ENCODE measurements around the gene CD99L2. TPM values are rescaled to one million over a fixed set of nuclear protein-coding genes. Genes with fewer than 3 reads are reported as not detected.
"Not testable (repeated sequence)": the region's sequence is repeated elsewhere in the genome, so short reads cannot be mapped to it uniquely, and the experiment has no call there.

Gene CD99L2
- total RNA-seq, 1 experiment from 2014 or later, result 7.3 TPM

DNA sequence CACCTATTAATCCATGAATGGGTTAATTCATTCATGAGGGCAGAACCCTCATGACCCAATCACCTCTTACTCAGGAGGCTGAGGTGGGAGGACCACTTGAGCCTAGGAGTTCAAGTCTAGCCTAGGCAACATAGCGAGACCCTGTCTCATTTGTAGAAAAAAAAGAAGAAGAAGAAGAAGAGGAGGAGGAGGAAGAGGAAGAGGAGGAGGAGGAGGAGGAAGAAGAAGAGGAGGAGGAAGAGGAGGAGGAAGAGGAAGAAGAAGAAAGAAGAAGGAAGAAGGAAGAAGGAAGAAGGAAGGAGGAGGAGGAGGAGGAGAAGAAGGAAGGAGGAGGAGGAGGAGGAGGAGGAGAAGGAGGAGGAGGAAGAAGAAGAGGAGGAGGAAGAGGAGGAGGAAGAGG lies 74.6 kb downstream of the CD99L2 start:
- not testable (repeated sequence) for H2BK15ac ChIP-seq (ENCODE audit: low read depth, low read length); H3K27me3 ChIP-seq (ENCODE audit: insufficient read depth, low read length); H4K5ac ChIP-seq (ENCODE audit: insufficient read length, low read depth, low read length); H3K4ac ChIP-seq (ENCODE audit: low read depth, low read length); H4K20me1 ChIP-seq (ENCODE audit: control insufficient read depth, insufficient read depth, insufficient read length); DNase-seq; H2BK12ac ChIP-seq (ENCODE audit: insufficient read length, low read depth, low read length); H3K4me1 Mint-ChIP-seq; H2AFZ ChIP-seq (ENCODE audit: low read length); H3K9me3 ChIP-seq (ENCODE audit: control insufficient read depth, low read depth, low read length); H2BK20ac ChIP-seq (ENCODE audit: low read depth, low read length, poor library complexity, severe bottlenecking); H3K79me1 ChIP-seq (ENCODE audit: insufficient read depth, low read depth, low read length, poor library complexity, severe bottlenecking); H2AK5ac ChIP-seq (ENCODE audit: insufficient read length, low read length); H3K27ac Mint-ChIP-seq; H2BK120ac ChIP-seq (ENCODE audit: low read depth, low read length, poor library complexity, severe bottlenecking); H3K9ac ChIP-seq (ENCODE audit: extremely low read depth, insufficient read length, low read length); H3K4me3 Mint-ChIP-seq; H3T11ph ChIP-seq (ENCODE audit: low read length); H3K4me2 ChIP-seq (ENCODE audit: insufficient read depth, insufficient read length, low read length); H3K18ac ChIP-seq (ENCODE audit: insufficient read length, low read depth, low read length); H2BK5ac ChIP-seq (ENCODE audit: insufficient read length, low read length); H3K27ac ChIP-seq (ENCODE audit: insufficient read length, low read depth, low read length); H4K8ac ChIP-seq (replicated peaks; ENCODE audit: insufficient read length, low read depth, low read length); H4K91ac ChIP-seq (ENCODE audit: insufficient read length, low read depth, low read length); H3K4me1 ChIP-seq (ENCODE audit: insufficient read depth, low read length); H3K56ac ChIP-seq (ENCODE audit: insufficient read length, low read depth, low read length); H3K14ac ChIP-seq (ENCODE audit: insufficient read depth, low read length); H3K23ac ChIP-seq (ENCODE audit: insufficient read length, low read depth, low read length); H3K79me2 ChIP-seq (ENCODE audit: insufficient read depth, low read length); H3K27me3 Mint-ChIP-seq (ENCODE audit: low read depth); H3K23me2 ChIP-seq (ENCODE audit: insufficient read length, low read depth, low read length, poor library complexity, severe bottlenecking)
- H3K36me3 Mint-ChIP-seq (ENCODE audit: insufficient read depth in 1 of 3, low read depth in 3 of 3), result peaks cover 38 to 56% (median 42%) of the 10 kb centered on the region in 3 experiments
- no CpG with 5 or more reads among the region's 1 CpG for WGBS (ENCODE audit: extremely low coverage, insufficient read length, low lambda C conversion rate)
- peaks cover 52 to 76% of the 10 kb centered on the region in 2 experiments for H3K9me3 Mint-ChIP-seq
